GM18858 (cell line): ENCODE results near the gene LGALS13.

Source experiments
- ATAC-seq: cut with Tn5 transposase; IDR thresholded peaks from one replicate; pipeline ENCODE4 v1.9.1; 2021; ENCODE audit not compliant: unreplicated experiment

The LGALS13 gene, protein sequence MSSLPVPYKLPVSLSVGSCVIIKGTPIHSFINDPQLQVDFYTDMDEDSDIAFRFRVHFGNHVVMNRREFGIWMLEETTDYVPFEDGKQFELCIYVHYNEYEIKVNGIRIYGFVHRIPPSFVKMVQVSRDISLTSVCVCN

DNA sequence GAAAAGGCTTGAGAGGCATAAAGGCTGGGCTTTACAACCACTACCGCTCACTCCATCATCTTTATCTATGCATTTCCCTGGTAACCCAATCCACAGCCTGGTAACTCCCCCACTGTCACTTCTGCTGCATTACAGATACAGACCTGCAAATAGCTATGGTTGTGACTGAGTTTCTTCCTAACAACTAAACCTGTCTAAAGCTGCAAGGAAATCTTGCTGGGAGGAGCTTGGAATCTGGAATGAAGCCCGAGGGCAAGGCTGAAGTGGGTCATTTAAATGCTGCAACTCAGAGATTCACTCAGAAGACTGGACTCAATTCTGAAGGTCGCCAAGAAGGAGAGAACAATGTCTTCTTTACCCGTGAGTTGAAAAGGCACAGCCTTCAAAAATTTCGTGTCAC, at the start of gene LGALS13:
Gene LGALS13, plus strand, starts transcription at position 301 of the 400 bp plus-strand sequence. Its CDS starts 45 bp downstream, at position 346.
- ATAC-seq = no peak

DNA sequence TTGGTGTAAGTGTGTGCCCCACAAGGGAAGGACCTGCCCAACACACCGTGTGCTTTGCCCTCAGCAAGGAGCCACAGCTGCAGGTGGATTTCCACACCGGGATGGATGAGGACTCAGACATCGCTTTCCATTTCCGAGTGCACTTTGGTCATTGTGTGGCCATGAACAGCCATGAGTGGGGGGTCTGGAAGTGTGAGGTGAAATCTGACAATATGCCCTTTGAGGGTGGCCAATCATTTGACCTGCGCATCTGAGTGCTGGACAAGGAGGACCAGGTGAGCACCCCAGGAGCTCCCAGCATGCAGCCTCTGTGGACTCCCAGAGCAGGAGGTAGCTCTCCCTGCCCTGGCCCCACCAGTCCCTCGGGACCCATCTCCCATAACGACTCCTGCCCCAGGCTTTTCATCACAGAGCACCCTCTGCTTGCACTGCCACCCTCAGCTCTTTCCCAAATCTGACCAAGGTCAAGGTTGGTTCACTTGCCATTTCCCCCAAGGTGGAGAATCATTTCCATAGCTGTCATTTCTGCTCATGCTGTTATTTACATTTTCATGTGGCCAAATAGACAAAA, 49.2 kb upstream of the LGALS13 start:
- ATAC-seq = no peak

DNA sequence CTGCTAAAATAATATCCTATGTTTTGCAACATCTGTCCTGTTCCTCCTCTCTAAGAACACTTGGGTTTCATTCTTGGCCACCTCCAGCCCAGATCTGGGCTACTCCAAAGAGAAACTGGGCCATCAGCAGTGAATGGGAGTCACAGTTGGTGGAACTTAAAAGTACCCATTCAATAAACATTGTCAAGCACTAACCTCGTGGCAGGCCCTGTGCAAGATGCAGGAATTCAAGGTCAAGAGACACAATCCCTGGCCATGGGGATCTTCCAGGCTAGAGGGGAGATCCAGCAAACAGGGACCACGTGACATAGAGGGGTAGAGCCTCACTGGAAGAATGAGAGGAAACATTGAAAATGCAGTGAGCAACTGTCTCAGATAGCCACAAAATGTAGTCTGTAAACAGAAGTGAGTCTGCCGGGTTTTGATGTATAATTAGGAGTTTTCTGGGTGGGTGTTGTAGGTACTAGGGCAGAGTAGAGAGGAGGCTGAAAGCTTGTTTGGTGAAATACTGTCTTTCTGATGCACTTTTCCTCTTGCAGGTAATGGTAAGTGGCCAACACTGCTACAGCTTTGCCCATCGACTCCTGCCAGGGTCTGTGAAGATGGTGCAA, 47.5 kb upstream of the LGALS13 start:
- ATAC-seq = no peak

DNA sequence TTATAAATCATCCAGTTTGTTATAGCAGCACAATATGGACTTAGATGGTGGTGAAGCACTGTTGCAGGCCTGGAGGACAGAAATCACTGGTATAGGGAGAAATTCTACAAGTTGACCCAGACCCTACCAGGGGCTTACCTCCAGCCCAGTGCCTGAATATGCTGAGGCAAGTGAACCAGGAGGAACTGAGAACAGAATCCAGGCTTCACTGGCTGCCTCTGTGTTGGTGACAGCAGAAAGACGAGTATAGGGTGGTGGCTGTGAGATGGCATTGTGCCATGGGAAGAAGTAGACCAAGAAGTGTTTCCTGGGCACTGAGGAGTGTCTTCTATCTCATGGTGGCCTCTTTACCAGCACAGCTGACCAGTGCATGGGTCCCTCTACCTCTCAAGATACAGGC, 46.4 kb upstream of the LGALS13 start:
- no peak for ATAC-seq

DNA sequence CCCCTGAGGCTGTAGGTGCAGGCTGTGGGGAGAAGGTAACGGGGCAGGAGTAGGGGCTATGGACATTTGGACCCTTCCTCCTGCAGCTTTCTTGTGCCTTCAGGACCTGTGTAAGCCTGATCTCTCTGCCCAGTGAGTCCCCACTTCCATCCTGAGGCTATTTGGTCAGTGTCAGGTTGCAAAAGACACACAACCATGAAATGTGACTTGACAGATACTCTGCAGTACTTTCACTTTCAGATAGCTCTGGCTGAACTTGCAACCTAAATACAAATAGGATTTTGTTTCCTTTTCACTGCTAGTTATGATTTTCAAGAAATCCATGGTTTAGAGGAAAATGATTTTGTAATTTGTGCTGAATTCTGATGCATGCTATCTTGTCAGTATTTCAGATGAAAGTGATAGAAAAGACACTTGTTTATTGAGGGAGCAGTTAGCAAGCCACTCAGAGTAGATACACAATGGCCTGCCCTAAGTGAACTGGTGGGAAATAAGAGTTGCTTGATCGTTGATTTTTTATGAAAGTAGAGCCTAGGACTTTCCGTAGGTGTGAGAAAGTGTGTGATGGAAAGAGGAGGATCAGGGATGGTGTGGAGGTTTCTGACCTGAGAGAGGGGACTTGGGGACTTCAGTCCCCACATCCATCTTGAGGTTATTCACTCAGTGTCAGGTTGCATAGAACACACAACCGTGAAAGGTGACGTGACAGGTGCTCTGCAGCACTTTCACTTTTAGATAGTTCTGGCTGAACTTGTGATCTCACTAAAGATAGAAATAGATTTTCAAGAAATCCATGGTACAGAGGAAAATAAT, 44.3 kb upstream of the LGALS13 start:
- no peak for ATAC-seq

DNA sequence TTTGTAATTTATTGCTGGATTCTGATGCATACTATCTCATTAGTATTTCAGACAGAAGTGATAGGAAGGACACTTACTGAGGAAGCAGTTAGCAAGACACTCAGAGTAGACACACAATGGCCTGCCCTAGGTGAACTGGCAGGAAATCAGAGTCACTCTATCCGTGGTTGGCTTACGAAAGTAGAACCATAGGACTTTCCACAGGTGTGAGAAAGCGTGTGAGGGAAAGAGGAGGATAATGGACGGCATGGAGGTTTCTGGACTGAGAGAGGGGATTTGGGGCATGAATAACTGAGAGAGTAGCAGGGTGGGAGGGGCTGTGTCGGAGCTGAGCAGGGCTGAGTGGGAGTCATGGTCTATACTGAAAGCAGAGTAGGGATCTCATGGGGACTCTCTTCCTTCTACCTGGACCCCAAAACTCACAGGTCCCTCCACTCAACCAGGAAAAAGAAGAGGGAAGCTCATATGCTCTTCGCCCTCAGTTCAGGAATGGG, 43.7 kb upstream of the LGALS13 start:
- no peak for ATAC-seq

DNA sequence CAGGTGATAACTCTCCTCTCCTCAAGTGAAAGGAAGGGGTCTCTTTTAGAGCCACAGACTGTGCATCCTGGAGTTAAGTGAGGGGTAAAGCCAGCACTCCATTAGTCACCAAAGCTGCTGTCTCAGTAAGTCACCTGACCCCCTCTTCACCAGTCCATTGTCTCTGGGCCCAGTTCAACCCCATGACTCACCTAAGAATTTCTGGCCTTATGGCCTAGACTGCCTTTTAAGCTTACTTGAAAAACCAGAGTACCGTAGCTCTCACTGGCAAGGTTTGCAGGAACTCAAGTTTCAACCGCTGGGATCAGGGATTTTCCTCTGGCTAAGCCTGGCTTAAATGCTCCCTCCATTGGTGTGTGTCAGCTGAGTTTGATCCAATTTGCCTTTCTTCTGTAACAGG, 38.9 kb upstream of the LGALS13 start:
- no peak for ATAC-seq

DNA sequence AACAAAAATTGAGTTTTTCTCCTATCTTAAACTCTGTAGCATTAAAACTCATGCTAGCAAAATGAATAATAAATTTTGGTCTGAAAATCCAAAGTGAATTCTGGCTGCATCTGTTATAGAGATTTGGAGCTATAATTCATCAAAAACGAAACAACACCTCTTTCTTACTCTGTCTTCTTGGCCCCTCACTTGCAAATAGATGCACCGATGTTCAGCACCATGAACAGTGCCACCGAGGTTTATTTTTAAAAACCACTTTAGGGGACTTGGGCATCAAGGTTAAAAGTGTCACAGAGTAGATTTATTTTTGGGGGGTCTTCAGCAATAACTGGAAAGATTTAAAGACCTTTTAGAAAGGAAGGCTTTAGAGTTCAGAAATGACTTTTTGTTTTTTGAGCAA, 36.3 kb upstream of the LGALS13 start:
- ATAC-seq = no peak

DNA sequence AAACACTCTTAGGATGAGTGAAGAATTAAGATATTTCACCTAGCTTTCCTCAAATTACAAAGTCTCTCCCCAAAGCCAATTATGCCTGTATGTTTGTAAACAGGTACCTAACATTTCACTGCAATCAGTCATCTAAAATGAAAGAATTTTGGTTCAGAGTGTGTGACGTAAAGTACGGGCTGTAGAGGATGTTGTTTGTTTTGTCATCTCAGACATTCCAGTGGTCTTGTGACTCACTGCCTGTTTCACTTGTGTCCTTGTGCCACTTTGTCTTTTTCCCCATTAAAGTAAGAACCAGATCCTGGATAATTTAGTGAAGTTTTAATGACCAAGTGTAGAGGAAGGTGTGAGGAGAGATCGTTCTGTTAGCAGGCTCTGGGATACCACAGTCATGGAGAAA, 33.7 kb upstream of the LGALS13 start:
- ATAC-seq = no peak

DNA sequence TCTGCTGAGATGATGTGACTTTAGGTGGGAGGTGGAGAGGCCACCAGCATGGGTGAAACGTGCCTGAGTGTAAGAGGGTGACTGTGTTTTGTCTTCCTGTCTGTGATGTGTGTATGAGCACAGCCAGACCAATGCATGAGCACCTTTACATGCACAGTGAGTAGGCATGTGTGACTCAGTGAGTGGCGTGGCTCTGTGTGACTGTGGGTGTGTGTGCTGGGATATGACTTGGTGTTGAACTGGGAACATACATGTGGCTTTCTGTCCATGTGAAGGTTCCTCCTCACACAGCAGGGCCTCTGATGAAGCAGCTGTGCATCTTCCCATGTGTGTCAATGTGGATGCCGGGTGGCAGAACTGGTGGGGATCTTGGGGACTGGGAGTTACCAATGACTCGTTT, 19.9 kb upstream of the LGALS13 start:
- ATAC-seq = no peak

DNA sequence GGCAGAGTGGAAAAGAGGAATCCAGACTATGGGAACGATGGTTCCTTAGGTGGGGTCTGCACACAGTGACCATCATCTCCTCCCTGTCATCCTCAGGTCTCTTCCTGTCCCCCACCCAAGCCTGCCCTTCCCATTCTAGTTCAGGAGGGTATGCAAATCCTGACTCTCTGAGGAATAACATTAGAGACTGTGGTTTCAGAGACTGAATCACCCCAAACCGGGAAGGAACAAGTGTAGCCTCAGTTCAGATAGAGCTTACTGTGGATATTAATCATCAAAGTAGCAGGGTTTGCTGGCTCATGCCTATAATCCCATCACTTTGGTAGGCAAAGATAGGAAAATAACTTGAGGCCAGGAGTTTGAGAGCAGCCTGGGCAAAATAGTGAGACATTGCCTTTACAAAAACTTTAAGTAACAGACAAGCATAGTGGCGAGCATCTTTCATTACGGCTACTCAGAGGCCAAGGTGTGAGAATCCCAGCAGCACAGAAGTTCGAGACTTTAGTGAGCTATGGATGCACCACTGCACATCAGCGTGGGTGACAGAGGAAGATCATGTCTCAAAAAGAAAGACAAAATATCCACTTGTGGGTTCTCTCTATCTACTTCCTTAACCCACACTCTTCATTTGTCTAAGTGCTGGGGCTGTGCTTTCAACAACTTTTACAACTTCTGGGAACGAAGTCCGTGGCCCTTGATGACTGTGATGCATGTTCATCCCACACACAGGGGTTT, 19.3 kb upstream of the LGALS13 start:
- no peak for ATAC-seq

DNA sequence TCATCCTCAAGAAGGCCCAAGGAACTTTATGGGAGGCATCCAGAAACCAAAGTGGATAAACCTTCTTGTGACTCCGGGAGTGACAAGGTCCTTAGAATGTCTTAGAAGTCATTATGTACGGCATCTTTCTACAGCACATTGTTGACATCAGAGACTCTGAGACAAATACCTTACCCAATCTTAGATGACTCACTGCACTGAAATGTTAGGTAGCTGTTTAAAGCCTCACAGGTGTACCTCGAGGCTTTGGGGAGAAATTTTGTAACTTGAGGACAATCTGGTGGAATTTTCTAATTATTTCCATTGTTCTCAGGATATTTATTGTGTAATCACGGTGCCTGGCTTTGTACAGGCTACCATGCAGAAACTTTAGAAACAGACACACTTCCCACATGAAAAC, 14.8 kb upstream of the LGALS13 start:
- ATAC-seq = no peak

DNA sequence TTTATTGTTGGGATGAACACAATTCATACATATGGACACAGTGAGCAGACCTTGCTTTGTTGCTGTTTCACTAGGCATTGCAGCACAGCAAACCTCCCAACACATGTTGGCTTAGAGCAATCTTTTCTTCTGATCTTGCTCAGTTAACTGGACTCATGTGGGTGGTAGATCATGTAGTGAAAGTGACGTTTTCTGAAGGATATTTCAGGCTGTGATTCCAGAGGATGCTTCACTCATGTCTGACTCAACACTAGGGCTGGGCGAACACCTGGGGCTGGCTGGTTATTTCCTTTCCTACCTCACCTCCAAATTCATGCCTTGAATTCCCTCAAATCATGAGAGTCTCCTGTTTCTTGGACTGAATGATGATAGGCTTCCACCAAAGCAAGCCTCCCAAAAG, 14.3 kb upstream of the LGALS13 start:
- ATAC-seq = no peak

DNA sequence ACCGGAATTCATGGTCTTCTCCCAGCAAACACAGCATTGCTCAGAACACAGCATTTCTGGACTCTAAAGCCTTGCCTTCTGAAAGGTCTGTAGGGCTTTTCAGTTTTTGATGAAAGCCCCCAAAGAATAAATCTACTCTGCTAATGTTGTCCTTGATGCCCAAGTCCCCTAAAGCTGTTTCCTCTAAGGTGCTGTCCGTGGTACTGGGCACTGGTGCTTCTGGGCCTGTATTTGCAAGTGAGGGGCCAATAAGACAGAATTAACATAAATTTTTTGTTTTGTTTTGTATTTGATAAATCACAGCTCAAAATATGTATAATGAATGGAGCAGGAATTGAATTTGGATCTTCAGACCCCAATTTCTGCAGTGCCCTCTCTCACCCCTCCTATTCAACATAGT, 12.1 kb upstream of the LGALS13 start:
- ATAC-seq = no peak

DNA sequence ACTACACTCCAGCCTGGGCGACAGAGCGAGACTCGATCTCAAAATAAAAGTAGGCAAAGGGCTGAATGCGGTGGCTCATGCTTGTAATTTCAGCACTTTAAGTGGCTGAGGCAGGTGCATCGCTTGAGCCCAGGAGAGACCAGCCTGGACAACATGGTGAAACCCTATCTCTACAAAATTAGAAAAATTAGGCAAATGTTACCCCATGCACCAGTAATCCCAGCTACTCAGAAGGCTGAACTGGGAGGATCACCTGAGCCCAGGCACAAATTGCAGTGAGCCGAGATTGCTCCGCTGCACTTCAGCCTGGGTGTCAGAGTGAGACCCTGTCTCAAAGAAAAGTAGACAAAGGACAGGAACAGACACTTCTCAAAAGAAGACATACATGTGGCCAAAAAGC, 9.9 kb upstream of the LGALS13 start:
- no peak for ATAC-seq

DNA sequence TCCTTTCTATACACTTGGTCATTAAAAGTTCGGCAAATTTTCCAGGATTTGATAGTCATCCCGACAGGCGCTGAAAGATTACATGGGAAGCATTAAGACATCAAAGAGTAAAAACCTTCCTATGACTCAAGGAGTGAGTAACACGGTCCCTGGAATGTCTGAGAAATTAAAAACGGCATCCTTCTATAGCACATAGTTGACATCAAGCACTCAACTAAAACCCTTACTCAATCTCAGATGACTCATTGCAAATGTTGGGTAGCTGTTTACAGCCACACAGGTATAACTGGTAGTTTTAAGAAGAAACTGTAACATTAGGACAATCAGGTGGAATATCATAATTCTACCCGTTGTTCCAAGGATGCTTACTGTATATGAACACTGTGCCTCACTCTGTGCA, 6.4 kb upstream of the LGALS13 start:
- no peak for ATAC-seq

DNA sequence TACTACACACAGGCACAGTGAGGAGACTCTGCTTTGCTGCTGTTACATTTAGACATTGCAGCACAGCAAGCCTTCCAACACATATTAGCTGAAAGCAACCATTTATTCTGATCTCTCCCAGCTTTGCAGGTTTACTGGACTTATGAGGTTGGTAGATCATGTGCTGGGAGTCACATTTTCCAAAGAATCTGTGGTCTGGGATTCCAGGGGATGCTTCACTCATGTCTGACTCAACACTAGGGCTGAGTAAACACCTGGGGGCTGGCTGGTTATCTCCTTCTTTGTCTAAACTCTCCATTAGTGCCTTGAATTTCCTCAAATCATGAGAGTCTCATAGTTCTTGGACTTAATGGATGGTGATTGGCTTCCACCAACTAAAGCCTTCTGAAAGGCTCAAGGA, 5.4 kb upstream of the LGALS13 start:
- no peak for ATAC-seq

DNA sequence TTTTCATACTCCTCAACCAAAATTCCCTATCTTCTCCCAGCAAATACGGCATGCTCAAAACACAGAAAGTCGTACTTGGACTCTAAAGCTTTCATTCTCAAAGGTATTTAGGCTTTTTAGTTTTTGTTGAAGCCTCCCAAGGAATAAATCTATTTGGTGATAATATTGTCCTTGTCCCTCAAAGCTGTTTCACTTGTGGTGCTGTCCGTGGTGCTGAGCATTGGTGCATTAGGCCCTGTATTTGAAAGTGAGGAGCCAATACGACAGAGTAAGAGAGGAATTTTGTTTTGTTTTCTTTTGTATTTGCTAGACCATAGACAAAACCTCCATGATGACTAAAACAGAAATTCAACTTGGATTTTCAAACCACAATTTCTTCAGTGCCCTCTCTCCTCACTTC, 3.2 kb upstream of the LGALS13 start:
- ATAC-seq = no peak

DNA sequence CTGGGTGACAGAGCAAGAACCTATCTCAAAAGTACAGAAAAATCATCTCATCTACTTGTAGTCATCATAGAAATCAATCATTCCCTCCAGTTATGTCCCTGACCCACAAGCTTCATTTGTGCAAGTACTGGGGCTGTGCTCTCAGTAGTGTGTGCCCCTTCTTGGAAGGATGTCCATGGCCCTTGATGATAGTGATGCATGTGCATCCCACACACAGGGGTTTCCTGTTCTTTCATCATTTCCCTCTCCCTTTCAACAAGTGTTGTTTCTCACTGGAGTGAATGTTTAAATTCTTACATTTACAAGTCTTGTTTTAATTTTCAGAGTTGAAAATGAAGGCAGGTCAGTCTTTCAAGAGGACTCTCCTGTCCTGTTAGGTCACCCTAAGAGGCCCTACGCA, 1.5 kb downstream of the LGALS13 start:
- no peak for ATAC-seq

DNA sequence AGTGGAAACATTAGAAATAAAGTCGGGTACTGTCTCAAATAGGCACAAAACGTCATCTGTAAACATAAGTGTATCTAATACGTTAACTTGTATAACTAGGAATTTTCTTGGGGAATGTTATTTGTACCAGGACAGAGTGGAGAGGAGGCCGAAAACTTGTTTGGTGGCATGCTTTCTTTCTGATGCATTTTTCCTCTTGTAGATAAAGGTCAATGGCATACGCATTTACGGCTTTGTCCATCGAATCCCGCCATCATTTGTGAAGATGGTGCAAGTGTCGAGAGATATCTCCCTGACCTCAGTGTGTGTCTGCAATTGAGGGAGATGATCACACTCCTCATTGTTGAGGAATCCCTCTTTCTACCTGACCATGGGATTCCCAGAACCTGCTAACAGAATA, 4.7 kb downstream of the LGALS13 start:
- no peak for ATAC-seq

DNA sequence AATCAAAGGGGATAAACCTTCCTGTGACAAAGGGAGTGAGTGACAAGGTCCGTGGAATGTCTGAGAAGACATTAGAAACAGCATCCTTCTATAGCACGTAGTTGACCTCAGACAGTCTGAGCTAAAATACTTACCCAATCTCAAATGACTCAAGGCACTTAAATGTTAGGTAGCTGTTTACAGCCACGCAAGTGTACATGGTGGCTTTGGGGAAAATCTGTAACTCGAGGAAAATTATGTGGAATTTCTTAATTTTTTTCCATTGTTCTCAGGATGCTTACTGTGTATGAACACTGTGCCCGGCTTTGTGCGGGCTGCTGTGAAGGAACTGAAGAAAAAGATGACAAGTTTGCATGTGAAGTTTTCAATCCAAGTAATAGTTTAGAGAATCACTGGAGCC, 5.2 kb downstream of the LGALS13 start:
- no peak for ATAC-seq
